Stimulated activated naive CD4-positive, alpha-beta T cell (primary cell): ENCODE results near the gene CREB3L1.

ENCODE experiments used
- DNase-seq, 6 experiments: peaks; one replicate each; lab custom pipeline; 2025; lab: John Stamatoyannopoulos, UW

Gene CREB3L1, protein sequence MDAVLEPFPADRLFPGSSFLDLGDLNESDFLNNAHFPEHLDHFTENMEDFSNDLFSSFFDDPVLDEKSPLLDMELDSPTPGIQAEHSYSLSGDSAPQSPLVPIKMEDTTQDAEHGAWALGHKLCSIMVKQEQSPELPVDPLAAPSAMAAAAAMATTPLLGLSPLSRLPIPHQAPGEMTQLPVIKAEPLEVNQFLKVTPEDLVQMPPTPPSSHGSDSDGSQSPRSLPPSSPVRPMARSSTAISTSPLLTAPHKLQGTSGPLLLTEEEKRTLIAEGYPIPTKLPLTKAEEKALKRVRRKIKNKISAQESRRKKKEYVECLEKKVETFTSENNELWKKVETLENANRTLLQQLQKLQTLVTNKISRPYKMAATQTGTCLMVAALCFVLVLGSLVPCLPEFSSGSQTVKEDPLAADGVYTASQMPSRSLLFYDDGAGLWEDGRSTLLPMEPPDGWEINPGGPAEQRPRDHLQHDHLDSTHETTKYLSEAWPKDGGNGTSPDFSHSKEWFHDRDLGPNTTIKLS

DNA sequence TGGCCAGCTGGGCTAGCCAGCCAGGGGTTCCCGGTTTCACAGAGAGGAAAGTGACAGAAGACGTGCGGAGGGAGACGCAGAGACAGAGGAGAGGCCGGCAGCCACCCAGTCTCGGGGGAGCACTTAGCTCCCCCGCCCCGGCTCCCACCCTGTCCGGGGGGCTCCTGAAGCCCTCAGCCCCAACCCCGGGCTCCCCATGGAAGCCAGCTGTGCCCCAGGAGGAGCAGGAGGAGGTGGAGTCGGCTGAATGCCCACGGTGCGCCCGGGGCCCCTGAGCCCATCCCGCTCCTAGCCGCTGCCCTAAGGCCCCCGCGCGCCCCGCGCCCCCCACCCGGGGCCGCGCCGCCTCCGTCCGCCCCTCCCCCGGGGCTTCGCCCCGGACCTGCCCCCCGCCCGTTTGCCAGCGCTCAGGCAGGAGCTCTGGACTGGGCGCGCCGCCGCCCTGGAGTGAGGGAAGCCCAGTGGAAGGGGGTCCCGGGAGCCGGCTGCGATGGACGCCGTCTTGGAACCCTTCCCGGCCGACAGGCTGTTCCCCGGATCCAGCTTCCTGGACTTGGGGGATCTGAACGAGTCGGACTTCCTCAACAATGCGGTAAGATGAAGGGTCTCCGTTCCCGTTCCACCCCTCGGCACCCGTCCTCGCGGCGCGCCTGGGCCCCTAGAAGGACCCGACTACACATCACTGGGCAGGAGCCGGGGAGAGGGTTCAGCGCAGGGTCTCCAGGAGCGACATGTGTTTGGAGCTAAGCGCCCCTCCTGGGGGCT, at the start of gene CREB3L1:
TSS of gene CREB3L1 (plus strand) at position 41 of the 765 bp plus-strand sequence. CDS start at position 491, 450 bp downstream.
- peak in 1 of 6 experiments; percentile 20 for DNase-seq

DNA sequence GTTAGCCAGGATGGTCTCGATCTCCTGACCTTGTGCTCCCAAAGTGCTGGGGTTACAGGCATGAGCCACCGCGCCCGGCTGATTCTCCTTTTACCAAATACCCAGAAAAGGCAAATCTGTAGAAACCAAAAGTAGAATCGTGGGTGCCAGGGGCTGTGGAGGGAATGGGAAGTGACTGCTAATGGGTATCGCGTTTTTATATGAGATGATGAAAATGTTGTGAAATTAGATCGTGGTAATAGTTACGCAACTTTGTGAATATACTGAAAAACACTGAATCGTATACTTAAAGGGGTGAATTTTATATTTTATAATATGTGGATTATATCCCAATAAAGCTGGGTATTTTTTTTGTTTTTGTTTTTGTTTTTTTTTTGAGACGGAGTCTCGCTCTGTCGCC, 48.2 kb upstream of the CREB3L1 start:
- DNase-seq, result no peak

DNA sequence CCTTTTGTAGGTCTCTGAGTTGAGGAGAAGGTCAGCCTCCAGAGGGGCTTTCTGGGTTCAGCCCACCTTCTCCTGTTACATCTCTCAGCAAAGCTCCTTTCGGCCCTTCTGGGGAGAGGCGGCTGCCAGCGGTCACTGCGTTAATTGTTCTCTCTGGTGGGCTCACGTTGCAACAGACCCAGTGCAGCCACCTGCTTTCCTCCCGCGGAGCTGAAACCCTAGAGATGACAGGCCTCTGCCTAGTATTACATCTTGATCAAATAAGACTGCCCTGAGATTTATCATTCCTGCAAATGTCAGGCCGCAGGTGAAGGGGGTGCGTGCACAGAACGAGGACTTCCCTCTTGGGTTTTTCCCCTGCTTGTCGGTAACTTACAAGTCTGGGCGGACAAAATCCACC, 43.2 kb upstream of the CREB3L1 start:
- DNase-seq, result no peak

DNA sequence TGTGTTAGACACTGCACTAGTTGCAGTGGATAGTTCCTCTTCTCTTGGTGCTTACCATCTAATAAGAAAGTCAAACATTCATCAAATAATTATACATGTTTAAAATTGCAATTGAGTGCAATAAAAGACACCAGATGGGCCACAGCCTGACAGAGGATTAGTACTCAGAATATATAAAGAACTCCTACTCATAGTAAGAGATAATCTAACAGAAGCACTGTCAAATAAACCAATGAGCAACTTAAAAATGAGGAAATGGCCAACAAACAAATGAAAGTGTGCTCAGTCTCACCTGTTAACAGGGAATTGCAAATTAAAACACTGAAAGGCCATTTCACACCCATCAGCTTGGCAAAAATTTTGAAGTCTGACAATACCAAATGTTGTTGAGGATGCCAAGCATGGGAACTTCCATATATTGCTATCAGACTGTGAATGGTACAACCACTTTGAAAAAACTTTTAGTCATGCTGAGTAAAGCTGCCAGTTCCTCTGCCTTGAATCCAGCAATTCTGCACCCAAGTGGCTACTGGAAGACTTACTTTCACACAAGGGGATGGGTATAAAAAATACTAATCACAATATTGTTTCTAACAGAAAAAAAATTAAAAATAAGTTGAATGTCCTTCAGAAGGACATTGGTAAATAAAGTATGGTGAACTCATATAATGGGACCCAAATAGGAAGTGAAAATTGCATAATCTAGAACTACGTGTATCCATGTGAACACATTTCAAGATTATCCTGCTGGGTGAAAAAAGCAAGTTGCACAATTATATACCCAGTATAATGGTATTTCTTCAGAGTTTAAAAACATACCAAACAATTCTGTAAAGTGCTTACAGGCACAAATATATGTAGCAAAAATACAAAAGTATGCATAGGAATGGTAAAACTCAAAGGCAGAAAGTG, 41.4 kb upstream of the CREB3L1 start:
- DNase-seq, result no peak

DNA sequence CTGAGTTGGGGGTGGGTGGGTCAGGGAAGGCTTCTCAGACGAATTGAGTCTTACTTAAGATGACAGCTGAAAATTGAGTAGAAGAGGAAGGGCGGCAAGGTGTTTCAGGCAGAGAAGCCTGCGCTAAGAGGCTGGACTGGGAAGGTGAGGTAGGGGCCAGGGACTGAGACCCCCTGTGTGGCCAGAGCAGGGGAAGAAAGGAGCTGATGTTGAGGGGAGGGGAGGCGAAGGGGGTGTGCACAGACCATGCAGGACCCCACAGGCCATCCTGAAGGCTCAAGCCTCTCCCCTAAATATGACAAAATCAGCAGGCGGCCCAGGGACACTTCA, 40.6 kb upstream of the CREB3L1 start:
- DNase-seq, result no peak

DNA sequence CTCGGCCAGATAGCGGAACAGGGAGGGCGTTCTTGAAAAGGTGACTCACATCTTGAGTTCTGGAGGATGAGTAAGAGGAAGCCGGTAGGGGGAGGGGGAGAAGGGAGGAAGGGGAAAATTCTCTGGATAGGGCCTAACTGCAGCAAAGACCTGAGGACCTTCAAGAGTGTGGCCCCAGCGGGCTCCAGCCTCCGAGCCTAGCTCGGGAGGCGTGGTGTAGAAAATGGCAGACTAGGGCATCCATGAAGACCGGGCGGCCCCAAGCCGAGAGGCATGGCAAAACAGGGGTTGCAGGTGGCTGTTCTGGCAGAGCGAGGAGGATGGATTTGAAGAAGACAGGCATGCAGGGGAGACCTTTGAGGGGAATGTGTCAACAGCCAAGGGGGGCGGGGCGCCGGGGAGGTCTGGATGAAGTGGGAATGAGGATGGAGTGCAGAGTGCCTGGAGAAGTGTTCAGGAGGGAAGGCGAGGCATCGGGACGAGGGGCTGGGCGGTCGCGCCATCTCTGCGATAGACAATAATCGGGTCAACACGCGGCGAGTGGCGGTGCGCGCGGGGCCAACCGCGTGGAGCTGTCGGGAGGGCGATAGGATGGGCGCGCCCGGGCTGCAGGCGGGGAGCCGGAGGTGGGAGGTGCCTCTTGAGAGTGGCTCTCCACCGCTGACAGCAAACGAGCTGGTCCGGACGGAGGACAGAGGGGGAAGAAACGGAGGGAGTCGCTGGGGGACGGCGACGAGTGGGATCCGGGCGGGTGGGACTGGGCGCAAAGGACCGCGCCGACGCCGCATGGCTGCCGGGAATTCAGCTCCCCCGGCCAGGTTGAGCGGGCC, 40.0 kb upstream of the CREB3L1 start:
- DNase-seq, result peak in 4 of 6 experiments; percentile 21 to 56 (median 36)

DNA sequence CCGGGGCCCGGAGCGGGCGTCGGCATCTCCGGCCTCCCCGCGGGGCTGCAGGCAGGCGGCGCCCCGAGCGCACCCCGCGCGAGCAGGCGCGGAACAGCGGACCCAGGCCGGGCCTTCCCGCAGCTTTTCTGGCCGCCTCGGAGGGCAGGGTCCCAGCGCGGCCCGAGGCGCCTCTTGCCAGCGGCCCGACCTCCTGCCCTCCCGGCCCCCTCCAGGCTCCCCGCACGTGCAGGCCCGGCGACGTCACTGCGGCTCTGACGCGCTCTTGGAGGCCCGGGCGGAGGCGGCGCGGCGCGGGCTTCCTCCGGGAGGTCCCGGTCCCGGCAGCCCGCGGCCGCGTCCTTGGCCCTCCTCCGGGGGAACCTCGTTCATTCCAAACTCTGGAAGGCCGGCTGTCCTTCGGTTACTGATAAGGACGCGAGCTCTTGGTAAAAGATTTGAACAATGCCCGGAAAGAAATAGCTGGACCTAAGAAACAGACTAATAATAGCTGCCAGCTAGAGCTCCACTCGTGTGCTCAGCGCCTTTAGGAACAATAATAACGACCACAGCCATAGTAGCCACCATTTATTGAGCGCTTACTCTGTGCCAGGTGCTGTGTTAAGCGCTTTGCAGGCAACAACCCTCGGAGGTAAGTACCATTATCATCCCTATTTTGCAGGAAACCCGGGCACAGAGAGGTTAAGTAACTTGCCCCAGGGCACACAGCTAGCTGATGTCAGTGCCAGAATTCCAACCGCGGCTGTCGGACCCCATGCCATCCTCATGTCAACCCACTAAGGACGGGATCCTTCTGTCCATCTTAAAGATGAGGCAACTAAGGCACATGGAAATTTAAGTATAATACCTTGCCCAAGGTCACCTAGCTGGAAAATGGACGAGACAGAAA, 39.1 kb upstream of the CREB3L1 start:
- peak in 5 of 6 experiments; percentile 18 to 59 (median 49) for DNase-seq

DNA sequence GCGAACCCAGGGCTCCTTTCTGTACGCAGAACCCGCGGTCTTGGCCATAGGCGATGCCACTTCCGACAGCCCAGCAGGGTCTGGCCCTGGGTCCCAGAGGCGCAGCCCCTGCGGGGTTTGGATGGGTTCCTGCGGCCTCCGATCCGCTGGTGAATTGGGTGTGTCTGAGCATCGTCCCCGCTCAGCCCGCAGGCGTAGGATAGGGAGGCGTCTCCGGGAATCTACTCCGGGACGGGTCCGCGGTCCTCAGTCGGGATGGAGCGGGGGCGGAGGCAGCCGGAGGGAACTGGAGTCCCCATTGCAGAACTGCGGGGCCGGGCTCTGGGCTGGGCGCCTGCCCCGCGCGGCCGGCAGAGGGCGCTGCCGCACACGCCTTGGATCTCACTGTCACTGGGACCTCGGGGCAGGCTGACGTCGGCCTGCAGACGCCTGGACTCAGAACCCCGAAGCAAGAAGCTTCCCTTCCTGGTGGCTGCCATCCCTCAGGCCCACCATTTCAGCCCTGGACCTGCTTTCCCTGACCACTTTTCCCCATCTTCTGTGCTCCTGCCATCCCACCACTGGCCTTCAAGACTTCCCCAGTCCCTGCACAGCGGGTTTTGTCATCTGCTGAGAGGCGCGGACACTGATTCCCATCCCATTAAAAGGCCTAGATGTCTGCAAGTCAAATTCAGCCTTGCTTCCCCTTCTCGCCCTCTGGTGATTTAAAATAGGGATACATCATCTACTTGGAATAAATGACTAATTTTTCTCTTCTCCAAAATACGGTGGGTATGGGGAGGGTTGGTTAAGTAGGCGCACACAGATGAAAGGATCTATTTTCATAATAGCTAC, 38.3 kb upstream of the CREB3L1 start:
- DNase-seq, result peak; percentile 44 to 84 (median 70)

DNA sequence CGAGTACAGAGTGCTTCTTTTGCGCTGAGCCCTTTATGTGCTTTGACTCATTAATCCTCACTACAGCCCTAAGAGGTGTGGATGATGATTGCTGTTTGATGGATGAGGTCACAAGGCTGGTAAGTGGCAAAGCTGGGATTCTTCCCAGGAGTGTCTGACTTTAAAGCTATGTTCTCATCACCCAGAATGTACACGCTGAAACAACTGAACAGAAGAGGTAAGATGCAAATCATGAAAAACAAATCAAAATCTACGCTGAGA, 37.7 kb upstream of the CREB3L1 start:
- no peak for DNase-seq

DNA sequence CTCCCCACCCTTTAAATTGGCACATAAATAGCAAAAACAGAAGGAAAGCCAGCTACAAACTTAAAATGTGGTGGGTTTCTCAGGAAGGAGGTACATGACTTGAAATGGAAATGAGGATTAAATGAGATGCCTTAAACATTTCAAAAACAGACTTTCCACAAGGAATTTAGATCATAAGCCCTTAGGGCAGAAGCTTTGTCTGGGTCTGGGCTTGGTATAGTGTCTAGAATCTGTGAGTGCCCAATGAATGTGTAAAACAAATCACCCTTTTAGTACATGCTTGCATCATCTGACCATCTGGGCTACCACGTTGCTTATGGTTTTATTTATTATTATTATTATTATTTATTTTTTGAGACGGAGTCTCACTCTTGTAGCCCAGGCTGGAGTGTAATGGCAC, 37.1 kb upstream of the CREB3L1 start:
- no peak for DNase-seq

DNA sequence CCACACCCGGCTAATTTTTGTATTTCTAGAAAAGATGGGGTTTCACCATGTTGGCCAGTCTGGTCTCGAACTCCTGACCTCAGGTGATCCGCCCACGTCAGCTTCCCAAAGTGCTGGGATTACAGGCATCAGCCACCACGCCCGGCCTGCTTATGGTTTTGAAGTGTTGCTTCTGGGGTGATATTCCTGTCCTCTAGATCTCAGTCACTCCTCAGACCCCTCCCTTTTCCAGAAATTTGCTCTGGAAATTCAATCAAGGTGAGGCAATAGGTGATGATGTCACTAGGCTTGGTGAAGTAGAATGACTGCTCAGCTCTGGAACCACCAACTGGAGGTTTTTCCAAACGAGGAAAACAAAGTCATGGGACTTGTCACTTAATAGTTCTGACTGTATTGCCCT, 36.6 kb upstream of the CREB3L1 start:
- DNase-seq, result no peak

DNA sequence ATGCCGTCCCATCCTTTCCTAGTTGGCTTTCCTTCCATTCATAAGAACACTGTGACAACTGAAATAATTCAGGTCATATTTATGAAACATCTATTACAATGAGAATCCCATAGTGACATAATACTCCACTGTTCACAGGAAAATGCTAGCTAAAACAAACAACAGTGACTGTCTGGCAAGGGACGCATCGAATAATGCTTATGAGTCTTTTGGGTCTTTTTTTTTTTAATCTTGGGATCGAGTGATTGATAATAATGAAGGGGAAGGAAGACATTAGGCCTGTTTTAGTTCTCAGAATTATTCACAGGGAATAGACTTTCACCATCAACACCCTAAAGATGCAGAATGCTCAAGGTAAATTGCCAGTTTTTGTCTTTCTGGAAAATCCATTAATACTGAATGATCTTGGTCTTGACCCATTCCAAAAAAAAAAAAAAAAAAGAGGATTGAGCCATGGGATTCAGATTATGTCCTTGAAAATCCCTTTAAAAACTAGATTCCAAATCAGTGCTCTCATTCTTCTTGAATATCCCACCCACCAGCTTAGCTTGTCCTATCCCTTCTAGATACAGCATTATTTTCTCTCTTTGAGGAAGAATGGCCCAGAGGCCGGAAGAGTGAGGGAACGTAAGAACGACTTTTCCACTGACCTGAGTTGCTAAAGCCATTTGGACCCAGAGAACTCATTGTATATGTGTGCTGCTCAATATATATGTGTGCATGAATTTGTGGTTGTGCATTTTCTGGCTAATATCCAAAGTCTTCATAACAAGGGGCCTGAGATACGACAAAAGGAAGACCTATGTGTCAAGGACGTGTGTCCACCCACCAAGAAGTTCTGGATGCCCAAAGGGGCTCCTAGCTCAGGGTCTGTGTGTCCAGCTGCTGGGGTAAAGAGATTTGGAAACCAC, 35.2 kb upstream of the CREB3L1 start:
- no peak for DNase-seq

DNA sequence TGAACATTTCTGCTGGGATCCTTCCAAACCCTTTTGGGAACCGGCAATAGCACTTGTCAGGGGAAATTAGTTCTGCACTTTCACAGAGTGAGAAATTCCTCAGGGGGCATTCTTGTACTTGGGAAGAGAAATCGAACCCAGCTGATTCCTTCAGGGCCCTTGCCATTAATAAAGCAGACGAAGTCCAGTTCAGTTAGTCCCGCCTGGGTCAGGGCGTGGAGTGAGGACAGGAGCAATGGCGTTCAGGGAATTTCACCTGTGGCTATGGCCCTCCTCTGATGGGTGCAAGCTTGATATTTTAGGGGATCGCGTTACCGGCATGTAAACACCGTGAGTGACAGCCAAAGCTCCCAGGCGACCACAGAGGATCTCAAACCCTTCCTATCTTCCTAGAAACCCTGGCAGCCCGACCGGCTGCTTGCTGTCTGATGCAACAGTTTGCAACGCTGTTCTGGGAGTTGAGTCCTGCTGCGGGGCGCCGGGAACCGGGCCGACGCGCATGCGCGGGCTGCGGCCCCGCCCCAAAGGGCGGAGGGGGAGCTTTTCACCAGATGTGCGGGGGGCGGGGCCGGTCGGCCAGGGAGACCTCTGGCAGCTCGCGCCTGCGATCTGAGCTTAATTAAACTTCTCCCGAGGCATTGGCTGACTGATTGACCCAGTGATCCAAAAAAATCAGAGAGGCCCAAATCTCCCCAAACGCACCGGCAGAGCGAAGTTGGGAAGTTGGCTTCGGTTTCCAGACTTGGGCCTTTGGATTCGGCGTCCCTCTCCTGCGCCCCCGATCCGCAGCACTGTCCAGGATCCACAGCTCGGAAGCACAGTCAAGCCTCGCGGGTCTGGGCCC, 34.3 kb upstream of the CREB3L1 start:
- DNase-seq, result peak; percentile 50 to 83 (median 77)

DNA sequence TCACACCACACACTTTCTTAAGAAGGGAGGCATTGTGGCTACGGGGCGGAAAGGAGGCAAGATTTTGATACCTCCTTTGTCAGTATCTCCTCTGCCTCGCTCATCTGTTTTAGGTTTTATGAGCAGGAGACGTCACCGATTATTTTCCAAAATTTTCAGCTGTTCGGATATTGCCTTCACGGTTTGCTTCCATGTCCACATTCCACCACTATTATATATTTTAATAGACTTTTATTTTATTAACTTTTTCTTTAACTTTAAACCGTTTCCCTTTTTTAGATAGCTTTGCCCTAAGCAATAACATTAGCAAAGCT, 33.7 kb upstream of the CREB3L1 start:
- DNase-seq, result no peak

DNA sequence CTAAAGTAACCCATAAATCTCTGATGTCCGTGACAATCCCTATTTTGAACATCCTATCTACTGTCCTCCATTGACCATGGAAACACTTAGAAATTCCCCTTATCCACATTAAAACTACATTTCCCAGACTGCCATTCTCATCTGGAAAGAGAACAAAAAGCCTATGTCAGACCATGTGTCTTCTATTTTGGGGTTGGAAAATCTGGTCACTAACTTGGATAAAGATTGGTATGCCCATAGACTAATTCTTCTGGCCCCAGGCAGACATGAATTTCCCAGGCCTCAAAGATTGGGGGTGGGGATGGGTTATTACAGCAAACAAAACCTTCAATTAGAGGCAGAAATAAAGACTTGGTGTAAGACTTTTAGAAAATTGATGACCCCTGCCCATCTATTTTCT, 30.9 kb upstream of the CREB3L1 start:
- DNase-seq, result no peak

DNA sequence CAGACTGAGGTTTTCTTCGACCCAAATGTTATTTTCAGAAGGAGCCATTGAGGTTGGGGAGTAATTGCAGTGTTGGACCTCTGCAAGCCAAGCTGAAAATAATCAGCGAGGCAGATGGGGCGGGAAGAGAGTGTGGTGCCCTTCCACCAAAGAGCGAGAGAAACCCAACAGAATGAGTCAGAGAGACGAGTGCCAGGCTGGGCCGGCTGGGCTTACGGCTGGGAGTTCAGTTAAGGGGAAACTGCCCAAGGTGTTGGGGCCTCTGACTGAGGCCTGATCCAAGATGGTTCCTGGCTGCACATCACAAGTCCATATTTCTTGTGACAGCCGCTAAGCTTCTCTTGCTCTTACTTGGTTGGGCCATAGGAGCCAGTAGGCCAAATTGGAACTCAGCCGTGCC, 30.4 kb upstream of the CREB3L1 start:
- DNase-seq, result no peak

DNA sequence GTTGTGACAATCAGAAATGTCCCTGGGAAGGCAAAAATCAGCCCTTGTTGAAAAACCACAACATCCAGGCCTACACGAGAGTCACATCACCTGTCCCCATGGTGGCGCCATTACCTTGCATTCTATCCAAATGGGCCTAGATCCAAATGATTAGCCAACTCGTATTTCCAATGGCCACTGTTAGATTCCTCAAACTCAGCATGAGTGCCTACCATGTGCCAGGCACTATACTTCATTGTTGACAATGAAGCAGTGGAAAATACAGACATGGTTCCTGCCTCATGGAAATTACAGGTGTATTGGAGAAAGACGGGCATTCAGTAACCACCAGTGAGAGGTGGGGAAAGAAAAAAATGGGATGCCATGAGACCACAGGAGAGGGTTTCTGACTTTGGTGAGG, 29.8 kb upstream of the CREB3L1 start:
- peak in 5 of 6 experiments; percentile 14 to 45 (median 18) for DNase-seq
